IPS DF 4.7 (cell line): ENCODE results near the gene TLL1.

Experiments used
- DNase-seq: peaks from one replicate; pipeline ENCODE4 v3.0.0-alpha.2; 2013; ENCODE audit warnings: low spot score; ENCODE audit errors: extremely low read depth

The TLL1 gene

GRCh38 chr4:165971933-165972332 is 98.9 kb downstream of the TLL1 start:
- no peak for DNase-seq

- no peak for DNase-seq
Measured at GRCh38 chr4:165972747-165973146, 99.7 kb downstream of the TLL1 start.

GRCh38 chr4:165982934-165983333 is 109.9 kb downstream of the TLL1 start:
- no peak for DNase-seq

DNA sequence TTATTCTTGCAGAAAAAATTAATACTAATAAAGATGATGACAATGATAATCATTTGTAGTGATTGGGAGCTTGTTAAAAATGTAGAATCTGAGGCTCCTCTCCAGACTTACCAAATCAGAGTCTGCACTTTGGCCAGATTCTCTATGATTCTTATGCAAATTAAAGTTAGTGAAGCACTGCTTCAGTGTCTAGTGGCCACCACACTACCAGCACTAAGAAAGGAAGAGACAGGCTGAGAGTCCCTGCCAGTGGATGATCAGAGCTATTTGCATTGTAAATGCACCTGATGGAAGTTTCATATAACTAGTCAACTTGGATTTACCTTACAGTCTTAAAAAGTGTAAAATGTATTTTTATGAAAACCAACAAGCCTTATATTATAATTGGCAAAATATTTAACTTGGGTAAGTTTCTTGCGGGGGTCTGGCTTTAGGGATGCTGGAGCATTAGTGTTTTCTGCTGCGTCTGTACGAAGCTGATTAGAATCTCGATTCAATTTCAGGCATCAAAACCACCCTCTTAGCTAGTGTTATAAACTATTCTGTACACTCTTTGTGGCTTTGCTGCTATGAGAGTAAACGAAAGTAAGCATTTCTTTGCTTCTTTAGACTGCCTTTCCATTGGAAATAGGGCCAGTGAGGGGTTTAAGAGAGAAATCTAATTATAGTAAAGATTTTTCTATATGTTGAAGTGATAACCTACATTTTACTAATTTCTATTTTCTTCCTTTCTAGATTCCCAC is 114.1 kb downstream of the TLL1 start:
- no peak for DNase-seq

DNA sequence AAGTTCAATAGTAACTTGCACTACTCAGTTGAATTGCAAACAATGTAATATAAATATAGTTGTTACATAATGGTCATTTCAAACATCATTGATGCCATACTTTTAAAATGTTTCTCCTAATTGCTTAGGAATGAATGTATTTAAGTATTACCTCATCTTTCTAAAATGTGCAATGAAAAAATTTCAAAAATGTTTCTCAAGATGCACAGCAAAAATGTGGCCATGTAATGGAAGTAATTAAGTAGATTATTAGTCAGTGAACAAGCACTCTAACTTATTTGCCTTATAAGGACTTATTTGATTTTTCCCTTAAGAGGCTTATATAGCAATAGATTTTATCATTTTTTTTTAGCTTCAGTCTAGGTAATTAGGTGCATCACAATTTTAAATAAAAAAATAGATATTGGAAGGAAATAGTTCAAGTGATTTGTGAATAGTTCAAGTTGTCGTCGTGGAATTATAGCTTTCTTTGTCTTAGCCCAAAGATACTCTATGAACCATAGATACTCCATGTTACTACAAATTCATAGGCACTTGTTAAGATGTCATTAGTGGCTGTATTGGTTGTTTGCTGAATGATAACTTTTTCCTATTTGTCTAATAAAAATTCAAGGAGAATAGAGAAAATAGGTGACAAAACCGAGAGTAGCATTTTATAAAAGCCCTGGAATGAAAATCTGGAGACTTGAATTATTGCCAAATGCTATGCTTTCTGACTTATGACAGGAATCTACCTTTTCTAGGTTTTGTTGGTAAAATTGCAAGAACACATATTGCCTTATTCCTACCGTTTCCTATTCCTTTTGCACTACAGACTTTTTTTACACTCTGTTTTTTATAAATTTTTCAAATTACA is 118.5 kb downstream of the TLL1 start:
- no peak for DNase-seq

GRCh38 chr4:165992283-165992682 is 119.2 kb downstream of the TLL1 start:
- DNase-seq, result no peak

DNA sequence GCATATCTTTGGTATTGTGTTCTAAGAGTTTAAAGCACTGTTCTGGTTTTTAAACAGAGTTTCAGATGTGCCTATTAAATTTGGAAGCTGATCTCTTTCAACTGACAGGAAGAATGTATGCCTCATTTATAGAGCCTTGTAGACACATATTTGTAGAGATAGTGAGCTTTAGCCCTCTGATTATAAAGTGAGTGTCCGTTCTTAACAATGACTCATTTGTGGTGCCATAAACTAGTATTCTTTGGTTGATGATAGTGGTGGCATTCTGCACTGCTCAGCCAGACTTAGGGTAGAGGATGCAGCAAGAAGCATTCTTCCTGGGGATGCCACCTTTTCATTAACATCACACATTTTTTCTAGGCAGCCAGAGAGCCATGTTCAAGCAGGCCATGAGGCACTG is 121.7 kb downstream of the TLL1 start:
- no peak for DNase-seq

- DNase-seq, result no peak
Measured at GRCh38 chr4:166003811-166004210, 130.8 kb downstream of the TLL1 start.

GRCh38 chr4:166006217-166006616 is 133.2 kb downstream of the TLL1 start:
- DNase-seq, result no peak

- DNase-seq, result no peak
Measured at GRCh38 chr4:166008510-166008909, 135.5 kb downstream of the TLL1 start.

DNA sequence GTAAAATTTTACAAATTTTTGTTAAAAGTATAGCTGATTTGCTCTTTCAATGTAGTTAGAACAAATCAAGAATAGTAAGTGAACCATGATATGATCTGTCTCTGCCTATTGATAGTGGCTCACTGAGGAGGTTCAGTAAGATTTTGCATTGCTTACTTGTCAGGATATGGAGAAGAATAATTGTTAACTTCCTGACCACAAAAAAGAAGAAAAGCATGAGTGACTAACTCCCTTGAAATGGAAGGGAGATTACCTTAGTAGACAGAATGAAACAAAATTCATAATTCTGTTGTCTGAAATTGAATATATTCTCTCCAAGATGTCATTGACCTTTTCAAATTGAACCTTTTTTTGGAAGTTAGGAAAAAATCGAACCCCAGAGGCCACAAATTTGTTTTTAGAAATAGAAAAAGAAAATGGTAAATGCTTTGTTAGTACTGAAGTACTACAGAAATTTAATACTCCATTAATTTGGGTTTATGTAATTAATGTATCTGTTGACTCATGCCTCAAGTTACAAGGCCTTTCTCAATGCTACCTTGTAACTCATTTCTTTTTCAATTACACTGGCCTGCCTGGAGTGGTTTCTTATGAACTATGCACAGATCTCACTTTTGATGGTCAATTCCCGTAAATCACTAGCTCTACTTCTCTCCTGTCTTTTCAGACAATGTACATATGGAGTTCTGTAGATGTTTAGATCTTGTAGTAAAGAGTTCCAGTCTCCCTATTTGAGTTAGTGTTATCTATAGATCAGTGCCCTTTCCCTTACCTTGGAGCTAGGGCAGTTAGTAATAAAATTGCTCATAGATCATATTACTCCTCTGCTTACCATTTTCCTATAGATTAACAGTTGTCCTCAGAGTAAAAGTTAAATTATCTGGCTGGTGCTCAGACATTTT is 139.3 kb downstream of the TLL1 start:
- no peak for DNase-seq

GRCh38 chr4:166014411-166014810 is 141.4 kb downstream of the TLL1 start:
- DNase-seq, result no peak

DNA sequence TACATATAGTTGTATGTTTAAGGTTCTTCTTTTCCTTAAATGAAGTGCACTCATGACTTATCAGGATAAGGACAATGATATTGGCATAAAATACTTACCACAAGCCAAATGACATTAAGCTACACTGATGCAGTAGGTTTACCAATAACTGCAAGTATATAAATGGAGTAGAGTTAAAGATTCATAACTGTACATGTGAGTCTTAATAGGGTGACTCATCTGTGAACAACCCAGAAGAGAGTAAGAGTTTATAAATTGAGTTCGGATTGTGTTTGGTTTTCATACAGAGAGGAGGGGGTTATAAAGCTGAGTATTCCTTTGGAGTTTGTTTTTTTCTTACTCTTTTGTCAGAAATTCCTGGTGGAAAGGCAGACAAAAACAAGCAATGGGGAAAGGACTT is 144.8 kb downstream of the TLL1 start:
- DNase-seq, result no peak

DNA sequence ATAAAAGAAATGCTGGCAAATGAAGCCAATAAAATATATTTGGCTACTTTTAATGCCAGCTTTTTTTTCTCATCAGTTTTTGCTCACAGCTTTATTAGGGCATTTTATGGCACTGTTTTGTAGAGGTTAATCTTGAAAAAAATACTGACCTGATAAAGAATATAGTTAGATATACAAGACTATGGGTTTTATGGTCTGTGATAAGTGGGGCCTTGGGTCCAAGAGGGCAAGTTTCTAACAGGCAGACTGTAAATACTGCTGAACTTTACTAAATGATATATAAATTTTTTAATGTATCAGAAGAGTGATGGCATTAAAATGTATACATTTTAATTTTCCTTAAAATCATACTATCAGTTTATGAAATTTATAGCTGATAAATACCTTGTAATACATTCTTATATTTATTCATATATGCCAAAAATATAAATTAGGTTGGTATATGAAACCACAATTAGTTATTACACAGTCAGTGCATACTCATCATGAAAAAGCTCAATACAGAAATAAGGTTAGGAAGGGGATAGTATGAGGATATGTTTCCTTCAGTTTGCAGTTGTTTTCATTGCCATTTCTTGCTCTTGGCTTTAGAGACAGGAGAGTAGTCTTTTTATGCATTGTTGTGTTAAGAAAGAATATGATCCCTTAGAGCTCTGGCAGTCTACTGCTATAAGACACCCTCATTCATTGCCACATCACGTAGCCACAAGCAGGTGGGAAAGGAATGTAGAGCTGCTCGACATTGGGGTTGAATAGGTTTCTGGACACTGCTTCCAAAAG is 146.6 kb downstream of the TLL1 start:
- no peak for DNase-seq

DNA sequence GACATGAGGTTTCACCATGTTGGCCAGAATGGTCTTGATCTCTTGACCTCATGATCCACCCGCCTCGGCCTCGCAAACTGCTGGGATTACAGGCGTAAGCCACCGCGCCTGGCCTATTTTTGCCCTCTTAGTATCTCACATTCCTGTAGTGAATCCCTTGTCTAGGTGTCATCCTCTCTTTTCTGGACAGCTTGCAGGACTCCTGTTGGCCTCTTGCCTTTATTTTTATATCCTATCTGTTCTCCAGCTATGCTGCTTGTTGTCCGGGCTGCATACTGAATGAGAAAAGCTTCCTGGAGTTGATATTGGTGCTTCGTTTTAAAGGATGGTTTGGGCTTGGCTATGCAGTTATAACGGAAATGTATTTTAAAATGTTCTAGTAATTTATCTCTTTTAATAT is 148.6 kb downstream of the TLL1 start:
- no peak for DNase-seq

DNA sequence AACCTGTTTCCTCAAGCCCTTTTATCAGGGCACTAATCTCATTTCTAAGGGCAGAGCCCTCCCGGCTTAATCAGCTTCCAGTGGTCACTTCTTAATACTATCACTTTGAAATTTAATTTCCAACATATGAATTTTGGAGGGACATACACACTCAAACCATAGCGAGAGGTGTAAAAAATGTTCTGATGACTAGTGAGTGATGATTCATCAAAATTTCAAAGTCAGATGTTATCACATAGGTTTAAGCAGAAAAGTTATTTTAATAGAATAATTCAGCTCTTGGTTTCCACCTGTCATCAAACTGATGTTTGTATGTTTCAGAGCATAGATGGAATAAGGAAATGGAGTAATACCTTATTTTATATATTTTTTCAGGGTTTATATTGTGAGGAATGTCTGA is 161.9 kb downstream of the TLL1 start:
- no peak for DNase-seq

DNA sequence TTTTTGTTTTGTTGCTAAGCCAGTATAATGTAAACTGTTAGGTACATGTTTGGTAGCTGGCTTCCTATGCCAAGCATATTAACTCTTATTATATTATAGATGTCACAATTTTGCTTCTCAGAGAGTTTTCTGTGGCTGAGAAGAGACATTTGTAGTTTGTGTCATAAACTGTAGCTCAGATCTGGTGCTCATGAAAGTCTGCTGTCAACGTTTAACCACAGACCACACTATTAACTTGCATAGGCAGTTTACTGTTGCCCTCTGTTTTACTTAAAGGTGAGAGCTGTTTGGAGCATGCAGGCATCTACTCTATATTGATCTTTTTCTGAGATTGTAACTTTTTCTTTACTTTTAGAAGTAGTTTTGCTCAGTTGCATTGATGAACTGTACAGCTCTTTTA is 166.8 kb downstream of the TLL1 start:
- DNase-seq, result no peak

DNA sequence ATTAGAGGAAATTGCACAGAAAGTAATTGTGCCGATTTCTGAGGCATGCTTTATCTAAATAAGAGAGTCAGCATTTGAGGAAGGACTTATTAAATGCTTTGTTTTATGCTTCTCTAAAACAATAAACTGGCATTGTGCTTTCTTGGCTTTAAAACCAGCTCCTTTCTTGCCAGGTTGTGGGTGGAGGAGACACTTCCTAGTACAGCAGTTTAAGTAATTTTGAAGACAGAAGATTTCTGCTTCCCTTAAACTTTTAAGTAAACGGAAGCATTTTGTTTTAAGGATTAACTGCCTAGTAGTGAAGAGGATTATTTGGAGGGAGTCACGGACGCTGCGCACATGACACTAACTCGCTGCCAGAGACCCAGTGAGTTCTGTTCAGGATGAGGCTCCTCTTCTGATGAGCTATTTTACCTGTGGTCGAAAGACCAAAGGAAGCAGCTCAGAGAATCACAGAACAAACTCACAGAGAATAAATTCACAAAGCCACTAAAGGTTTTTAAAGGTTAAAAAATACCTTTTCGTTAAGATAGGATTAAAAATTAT is 169.5 kb downstream of the TLL1 start:
- DNase-seq, result no peak

GRCh38 chr4:166043801-166044200 is 170.8 kb downstream of the TLL1 start:
- DNase-seq, result no peak

DNA sequence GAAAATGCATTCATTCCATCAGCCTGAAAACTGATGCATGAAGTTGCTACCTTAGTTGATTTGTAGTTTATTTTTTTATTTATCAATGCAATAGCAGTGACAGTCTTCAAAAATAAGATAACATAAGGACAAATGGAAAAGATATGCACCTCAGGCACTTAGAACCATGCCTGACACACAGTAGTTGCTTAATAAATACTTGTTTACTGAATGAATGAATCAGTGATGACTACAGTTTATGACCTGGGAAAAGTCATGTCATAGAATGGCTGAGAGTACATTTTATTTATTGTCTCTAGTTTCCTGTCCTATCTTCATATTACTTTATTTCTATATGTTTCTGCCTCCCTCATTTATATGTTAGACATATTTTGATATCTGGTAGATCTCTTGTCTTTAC is 171.8 kb downstream of the TLL1 start:
- DNase-seq, result no peak

DNA sequence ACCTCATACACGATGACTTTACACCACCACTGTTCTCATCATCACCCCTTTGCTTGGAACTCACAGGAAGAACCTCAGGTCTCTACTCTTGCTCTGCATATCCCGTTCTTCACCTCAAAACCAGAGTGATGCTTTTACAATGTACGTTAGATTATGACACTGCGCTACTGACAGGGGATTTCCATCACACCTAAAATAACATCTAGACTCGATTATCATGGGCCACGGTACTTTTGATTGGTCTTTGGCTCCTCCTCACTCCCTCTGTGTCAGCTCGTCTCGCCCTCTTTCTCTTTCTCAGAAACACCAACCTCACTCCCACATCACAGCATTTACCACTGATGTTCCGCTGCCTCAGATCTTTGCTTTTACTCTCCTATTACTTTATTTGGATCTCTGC is 172.4 kb downstream of the TLL1 start:
- DNase-seq, result no peak
